Endothelial cell of umbilical vein (primary cell): ENCODE measurements around the gene KDM4C. TPM values are rescaled to one million over a fixed set of nuclear protein-coding genes. Genes with fewer than 3 reads are reported as not detected.

Experiments used
- BruUV-seq: library from RNA; stranded (reverse); fragments of 400-500 nt; replicated peaks from 2 replicates; lab custom pipeline; 2021; lab: Mats Ljungman, UMichigan
- CTCF ChIA-PET: fragments of 300-600, 350-600 bp; sonication (Branson Sonifier 250); formaldehyde crosslinking; loops from one replicate; lab custom pipeline; 2021; ENCODE audit warnings: antibody characterized with exemption, inconsistent platforms; lab: Charles Lee
- POLR2A ChIA-PET: fragments of 300-600, 350-600 bp; sonication (Branson Sonifier 250); formaldehyde crosslinking; loops from one replicate; lab custom pipeline; 2021; ENCODE audit warnings: antibody characterized with exemption, inconsistent platforms; lab: Charles Lee
- DNase-seq: peaks from one replicate; pipeline ENCODE4 v3.0.0-alpha.2; 2011; ENCODE audit warnings: low read depth, low spot score
- FAIRE-seq: peaks from 2 replicates; lab custom pipeline; 2011; peaks lifted over from hg19 to GRCh38; lab: Jason Lieb, UNC
- H2AFZ ChIP-seq: 2 replicates; pipeline ENCODE4 v1.6.0; 2012; ENCODE audit warnings: low read depth, low read length, control low read depth, inconsistent platforms
- H3K27ac ChIP-seq: 2 replicates; pipeline ENCODE4 v1.5.1; 2011; ENCODE audit warnings: low read depth, mild to moderate bottlenecking, control low read depth, low read length, moderate library complexity; ENCODE audit not compliant: insufficient read depth
- H3K27me3 ChIP-seq, 2 experiments: 2 replicates each; pipeline versions ENCODE4 v1.6.0 to v1.6.1; 2011; ENCODE audit warnings: low read length in 2 of 2, mixed read lengths in 1 of 2; ENCODE audit not compliant: control insufficient read depth in 2 of 2, insufficient read depth in 2 of 2
- H3K36me3 ChIP-seq, 2 experiments: 2 replicates in 1 of 2; 3 replicates in 1 of 2; pipeline ENCODE4 v1.5.1; 2011; ENCODE audit warnings: low read length in 2 of 2, mild to moderate bottlenecking in 1 of 2, moderate library complexity in 1 of 2; ENCODE audit not compliant: control insufficient read depth in 2 of 2, insufficient read depth in 2 of 2; ENCODE audit errors: extremely low read depth in 1 of 2
- H3K4me1 ChIP-seq: 3 replicates; pipeline ENCODE4 v1.5.1; 2011; ENCODE audit warnings: mild to moderate bottlenecking, low read length; ENCODE audit not compliant: control insufficient read depth, insufficient read depth; ENCODE audit errors: extremely low read depth
- H3K4me2 ChIP-seq: 2 replicates; pipeline ENCODE4 v1.6.1; 2011; ENCODE audit warnings: low read length, control low read depth, mixed read lengths; ENCODE audit not compliant: insufficient read depth
- H3K4me3 ChIP-seq, 3 experiments: fragments of 200-600 bp in 1 of 3; sonication (generic), shearing (Covaris generic) in 1 of 3; replicated peaks in 1 of 3; 2 replicates each; pipeline ENCODE4 v1.5.1; 2011 to 2016; ENCODE audit warnings: control low read depth in 3 of 3, low read length in 3 of 3, mild to moderate bottlenecking in 2 of 3, inconsistent platforms in 1 of 3, low read depth in 1 of 3, moderate library complexity in 1 of 3; ENCODE audit not compliant: insufficient read depth in 1 of 3
- H3K79me2 ChIP-seq: 2 replicates; pipeline ENCODE4 v1.6.0; 2012; ENCODE audit warnings: low read length, inconsistent platforms; ENCODE audit not compliant: control insufficient read depth, insufficient read depth
- H3K9ac ChIP-seq: replicated peaks from 2 replicates; pipeline ENCODE3; 2011; ENCODE audit warnings: low read length, control low read depth; ENCODE audit not compliant: insufficient read depth; ENCODE audit errors: extremely low read depth
- H3K9me1 ChIP-seq: replicated peaks from 3 replicates; pipeline ENCODE4 v1.6.0; 2011; ENCODE audit warnings: mild to moderate bottlenecking, low read length; ENCODE audit not compliant: control insufficient read depth, insufficient read depth; ENCODE audit errors: extremely low read depth
- H3K9me3 ChIP-seq: replicated peaks from 2 replicates; pipeline ENCODE4 v1.5.1; 2012; ENCODE audit warnings: low read length, inconsistent platforms; ENCODE audit not compliant: control insufficient read depth, insufficient read depth
- H4K20me1 ChIP-seq: replicated peaks from 2 replicates; pipeline ENCODE3; 2011; ENCODE audit warnings: mild to moderate bottlenecking, low read length; ENCODE audit not compliant: control insufficient read depth, insufficient read depth; ENCODE audit errors: extremely low read depth
- EZH2 ChIP-seq: IDR thresholded peaks from 2 replicates; pipeline ENCODE4 v1.6.1; 2012; ENCODE audit warnings: borderline replicate concordance, low read depth, mild to moderate bottlenecking, moderate library complexity, low read length, inconsistent platforms; ENCODE audit not compliant: severe bottlenecking
- FOS ChIP-seq: IDR thresholded peaks from 2 replicates; pipeline ENCODE4 v1.6.1; 2011; ENCODE audit warnings: mild to moderate bottlenecking, low read length, moderate library complexity, borderline replicate concordance; ENCODE audit not compliant: insufficient read depth
- GATA2 ChIP-seq: IDR thresholded peaks from 2 replicates; pipeline ENCODE4 v1.7.0; 2011; ENCODE audit warnings: low read depth, mild to moderate bottlenecking, moderate library complexity, mixed read lengths, low read length; ENCODE audit not compliant: insufficient read length, insufficient read depth
- JUN ChIP-seq: IDR thresholded peaks from 2 replicates; pipeline ENCODE4 v1.6.1; 2011; ENCODE audit warnings: borderline replicate concordance, low read depth; ENCODE audit not compliant: insufficient read length, insufficient read depth
- MAX ChIP-seq: IDR thresholded peaks from 2 replicates; pipeline ENCODE4 v1.6.1; 2011; ENCODE audit not compliant: insufficient read depth, insufficient read length
- MYC ChIP-seq: IDR thresholded peaks from one replicate; pipeline ENCODE4 v1.6.1; 2011; ENCODE audit warnings: mild to moderate bottlenecking, low read depth, low read length
- POLR2A ChIP-seq: IDR thresholded peaks from 2 replicates; pipeline ENCODE4 v1.6.1; 2012; ENCODE audit warnings: low read depth, mild to moderate bottlenecking, control low read depth, low read length
- POLR2AphosphoS5 ChIP-seq: IDR thresholded peaks from 2 replicates; pipeline ENCODE4 v1.6.1; 2012; ENCODE audit warnings: low read depth, mild to moderate bottlenecking, control low read depth, low read length, moderate library complexity; ENCODE audit not compliant: insufficient read depth
- dilution Hi-C: fragments of 300-500 bp; cut with MboI; formaldehyde crosslinking; loops from one replicate; pipeline ENCODE4 v1.15.0; 2019; ENCODE audit warnings: low sequenced_read_pairs; ENCODE audit not compliant: extremely low pct_ligation_motif_present
- intact Hi-C: fragments of 100-400 bp; cut with micrococcal nuclease; formaldehyde crosslinking; loops from one replicate; pipeline ENCODE4 v1.10.0; 2022
- polyA plus RNA-seq, 4 experiments: library from polyadenylated mRNA; depleted of rRNA in 3 of 4; stranded (reverse) in 3 of 4; unstranded in 1 of 4; fragments of >200 nt; gene quantifications; 2 replicates each; pipeline versions ENCODE4 v1.2.1 to v1.2.3, GENCODE V29; 2011 to 2012; ENCODE audit warnings: missing spikeins in 1 of 4
- total RNA-seq: library from RNA; stranded (reverse); gene quantifications from 2 replicates; pipeline ENCODE4 v1.2.3, GENCODE V29; 2021

KDM4C gene
- total and polyA plus RNA-seq, 2 donors (not counting 3 experiments of a cell fraction or from before 2014, with no cell fraction given), result 5.4 to 15.0 TPM

GRCh38 chr9:6764011-6764410 is 6.2 kb downstream of the KDM4C start:
- no TSS peak for BruUV-seq
- Histone ChIP-seq H3K4me3 (no peak overlapping the region), H3K4me2 (no peak overlapping the region), H3K9ac (no peak overlapping the region), H4K20me1 (no peaks in the 10 kb centered on the region), H3K9me3 (no peaks in the 10 kb centered on the region), H3K36me3 (no peaks in the 10 kb centered on the region), H3K4me1 (peaks cover 6% of the 10 kb centered on the region), H3K27ac (no peak overlapping the region), H3K9me1 (no peaks in the 10 kb centered on the region), H2AFZ (no peak overlapping the region), H3K27me3 (no peaks in the 10 kb centered on the region), H3K79me2 (peaks cover 34% of the 10 kb centered on the region)
- dilution Hi-C loops (no loop called here), intact Hi-C loops (no loop called here)
- FAIRE-seq, result no peak
- TF ChIP-seq EZH2, result no peak
- no peak for DNase-seq
- CTCF ChIA-PET, result interaction anchor here (0.6 to 1.5 kb wide), 4 partner anchors 13 to 63 kb away, joined by 3 read pairs; no protein-coding TSS in a partner anchor
- POLR2A ChIA-PET, result no interaction called here

- no peak overlapping the region for H3K9ac ChIP-seq
- no peak overlapping the region for H3K4me2 ChIP-seq
- DNase-seq, result no peak
- no peaks in the 10 kb centered on the region for H3K27me3 ChIP-seq
- no peaks in the 10 kb centered on the region for H4K20me1 ChIP-seq
- no peak overlapping the region for H2AFZ ChIP-seq
- peaks cover 3% of the 10 kb centered on the region for H3K4me1 ChIP-seq
- dilution Hi-C loops (no loop called here), intact Hi-C loops (no loop called here)
- peak; percentile 40 for FAIRE-seq
- no peak for TF ChIP-seq POLR2AphosphoS5
- TF ChIP-seq POLR2A, result no peak
- peak; percentile 44 for TF ChIP-seq FOS
- no peak for TF ChIP-seq EZH2
- TF ChIP-seq GATA2, result no peak
- no peak for TF ChIP-seq MYC
- no peak for TF ChIP-seq MAX
- peak; percentile 39 for TF ChIP-seq JUN
- H3K79me2 ChIP-seq, result peaks cover 34% of the 10 kb centered on the region
- H3K4me3 ChIP-seq, result no peak overlapping the region
- ChIA-PET POLR2A (no interaction called here), CTCF (interaction anchor here (0.6 to 1.5 kb wide), 3 partner anchors 13 to 63 kb away, joined by 3 read pairs; no protein-coding TSS in a partner anchor)
- no peaks in the 10 kb centered on the region for H3K9me1 ChIP-seq
- no TSS peak for BruUV-seq
- no peaks in the 10 kb centered on the region for H3K9me3 ChIP-seq
- no peaks in the 10 kb centered on the region for H3K36me3 ChIP-seq
- no peak overlapping the region for H3K27ac ChIP-seq
Measured at GRCh38 chr9:6764523-6764922, 6.8 kb downstream of the KDM4C start.
